HepG2 (cell line): ENCODE results near the gene ITGB7. TPM values are rescaled to one million over a fixed set of nuclear protein-coding genes. Genes with fewer than 3 reads are reported as not detected.

Experiments
- ARHGAP35 ChIP-seq: sonication (generic); formaldehyde crosslinking; IDR thresholded peaks from 2 replicates; pipeline ENCODE4 v1.9.0; 2022; ENCODE audit warnings: mild to moderate bottlenecking, inconsistent platforms, moderate library complexity, missing genetic modification reagents, borderline replicate concordance
- BCL6 ChIP-seq: IDR thresholded peaks from 2 replicates; pipeline ENCODE4 v1.6.1; 2016; ENCODE audit warnings: missing genetic modification reagents, missing compliant biosample characterization
- GATAD1 ChIP-seq: IDR thresholded peaks from 2 replicates; pipeline ENCODE4 v1.6.1; 2016; ENCODE audit warnings: missing genetic modification reagents, missing compliant biosample characterization
- HMGXB4 ChIP-seq, 2 experiments: sonication (generic) in 1 of 2; formaldehyde crosslinking in 1 of 2; IDR thresholded peaks; 2 replicates each; pipeline versions ENCODE4 v1.4.0 to v1.6.1; 2018 to 2020; ENCODE audit warnings: missing genetic modification reagents in 2 of 2, borderline replicate concordance in 1 of 2, low read depth in 1 of 2, mild to moderate bottlenecking in 1 of 2, missing biosample characterization in 1 of 2
- KAT8 ChIP-seq: IDR thresholded peaks from 2 replicates; pipeline ENCODE4 v1.6.1; 2016; ENCODE audit warnings: missing genetic modification reagents, missing compliant biosample characterization
- NONO ChIP-seq, 2 experiments: fragments of 450-650 bp in 1 of 2; sonication (generic) in 1 of 2; formaldehyde crosslinking in 1 of 2; IDR thresholded peaks in 1 of 2; conservative IDR thresholded peaks in 1 of 2; 2 replicates each; pipeline versions ENCODE4 v1.6.1 to v1.8.0; 2017 to 2022; ENCODE audit warnings: mild to moderate bottlenecking in 1 of 2, missing genetic modification reagents in 1 of 2, moderate library complexity in 1 of 2
- SAP130 ChIP-seq: IDR thresholded peaks from 2 replicates; pipeline ENCODE4 v1.6.1; 2016; ENCODE audit warnings: low read depth
- SPEN ChIP-seq: sonication (generic); formaldehyde crosslinking; IDR thresholded peaks from 2 replicates; pipeline ENCODE4 v1.5.1; 2020; ENCODE audit warnings: low read depth, mild to moderate bottlenecking, missing genetic modification reagents
- TGIF2 ChIP-seq: IDR thresholded peaks from 2 replicates; pipeline ENCODE4 v1.6.1; 2016; ENCODE audit warnings: control low read depth, missing compliant biosample characterization
- THAP9 ChIP-seq: sonication (generic); formaldehyde crosslinking; IDR thresholded peaks from 2 replicates; pipeline ENCODE4; 2020; ENCODE audit warnings: missing genetic modification reagents, mild to moderate bottlenecking, borderline replicate concordance
- THRA ChIP-seq: sonication (generic); formaldehyde crosslinking; IDR thresholded peaks from 2 replicates; pipeline ENCODE4 v1.4.0; 2020; ENCODE audit warnings: missing genetic modification reagents, borderline replicate concordance
- UBTF ChIP-seq: sonication (generic); formaldehyde crosslinking; IDR thresholded peaks from 2 replicates; pipeline ENCODE4 v1.4.0; 2020; ENCODE audit warnings: mild to moderate bottlenecking, missing genetic modification reagents
- ZBTB14 ChIP-seq: sonication (generic); formaldehyde crosslinking; IDR thresholded peaks from 2 replicates; pipeline ENCODE4 v1.4.0; 2020; ENCODE audit warnings: missing genetic modification reagents
- ZFP41 ChIP-seq: sonication (generic); formaldehyde crosslinking; IDR thresholded peaks from 2 replicates; pipeline ENCODE4 v1.4.0; 2020; ENCODE audit warnings: mild to moderate bottlenecking, missing genetic modification reagents, borderline replicate concordance
- ZNF510 ChIP-seq: sonication (generic); formaldehyde crosslinking; IDR thresholded peaks from 2 replicates; pipeline ENCODE4 v1.4.0; 2020; ENCODE audit warnings: low read depth, mild to moderate bottlenecking, missing genetic modification reagents
- ZNF556 ChIP-seq: sonication (generic); formaldehyde crosslinking; IDR thresholded peaks from 2 replicates; pipeline ENCODE4 v1.4.0; 2020; ENCODE audit warnings: mild to moderate bottlenecking, missing genetic modification reagents, borderline replicate concordance
- polyA plus RNA-seq, 8 experiments: library from polyadenylated mRNA; depleted of rRNA in 3 of 8; stranded (reverse) in 7 of 8; unstranded in 1 of 8; fragments of >200 nt; fragmentation: Illumina TruSeq in 4 of 8; extraction: Trizol in 4 of 8; gene quantifications; 2 replicates each; pipeline versions ENCODE4 v1.2.1 to v1.2.3, GENCODE V29; 2011 to 2016; ENCODE audit warnings: low read depth in 4 of 8, missing spikeins in 1 of 8, mixed read lengths in 1 of 8; ENCODE audit not compliant: insufficient read depth in 1 of 8
- total RNA-seq, 5 experiments: library from RNA; depleted of rRNA; stranded (reverse); fragments of >200 nt; fragmentation: Illumina TruSeq; extraction: Trizol; gene quantifications; 2 replicates each; pipeline ENCODE4 v1.2.3, GENCODE V29; 2016; ENCODE audit warnings: low read depth in 1 of 5

Gene ITGB7
- total and polyA plus RNA-seq, 2 of the 13 experiments (the other 11 are each of a cell fraction or from before 2014, with no cell fraction given) = 0.16 to 0.18 TPM

- TF ChIP-seq NONO (IDR thresholded peaks at IDR 0.05) (no peak), NONO (CRISPR knock-in tag; conservative IDR thresholded peaks at IDR 0.05) (0 out of 2 replicates have a peak, but pooled peaks have one; percentile 26), ZFP41 (CRISPR knock-in tag) (no peak), ZNF556 (CRISPR knock-in tag) (no peak), BCL6 (0 out of 2 replicates have a peak, but pooled peaks have one; percentile 6), ZBTB14 (CRISPR knock-in tag) (peak; percentile 37; the same call in 1 of the 2 replicates), SAP130 (CRISPR knock-in tag) (peak; percentile 26; the same call in 1 of the 2 replicates), THAP9 (CRISPR knock-in tag) (peak; percentile 46; the same call in 1 of the 2 replicates), HMGXB4 (CRISPR knock-in tag; IDR thresholded peaks at IDR 0.05; ENCODE audit: borderline replicate concordance in 1 of 2, low read depth in 1 of 2) (peak; percentile 44 to 55; a peak in 1 of 4 replicates), ZNF510 (CRISPR knock-in tag) (no peak), GATAD1 (CRISPR knock-in tag) (0 out of 2 replicates have a peak, but pooled peaks have one; percentile 23), ARHGAP35 (CRISPR knock-in tag) (0 out of 2 replicates have a peak, but pooled peaks have one; percentile 41), UBTF (no peak), TGIF2 (CRISPR knock-in tag) (0 out of 2 replicates have a peak, but pooled peaks have one; percentile 27), THRA (CRISPR knock-in tag) (0 out of 2 replicates have a peak, but pooled peaks have one; percentile 16), SPEN (CRISPR knock-in tag) (peak; percentile 41; the same call in 1 of the 2 replicates), KAT8 (CRISPR knock-in tag) (0 out of 2 replicates have a peak, but pooled peaks have one; percentile 16)
Measured at GRCh38 chr12:53213348-53213747, 6.3 kb upstream of the ITGB7 start (continued).
